KOPT-K1 (cell line): ENCODE data around the gene LTF.
A peak's percentile ranks its signal among the peaks of the same experiment; 100 is the strongest.
"Not testable (repeated sequence)": the region's sequence is repeated elsewhere in the genome, so short reads cannot be mapped to it uniquely, and the experiment has no call there.

ENCODE experiments used
- H3K27ac ChIP-seq: fragments of 200-600 bp; sonication (generic); 2 replicates; pipeline ENCODE4 v1.5.1; 2016; ENCODE audit warnings: antibody characterized with exemption, mild to moderate bottlenecking, low read depth, low read length; ENCODE audit not compliant: poor library complexity, severe bottlenecking
- H3K36me3 ChIP-seq: fragments of 200-600 bp; sonication (generic); 2 replicates; pipeline ENCODE4 v1.5.1; 2017; ENCODE audit warnings: antibody characterized with exemption, mild to moderate bottlenecking, low read length, moderate library complexity; ENCODE audit not compliant: insufficient read depth
- H3K9me3 ChIP-seq: fragments of 200-600 bp; sonication (generic); 2 replicates; pipeline ENCODE4 v1.5.1; 2017; ENCODE audit warnings: antibody characterized with exemption, low read length, mild to moderate bottlenecking; ENCODE audit not compliant: insufficient read depth, poor library complexity, severe bottlenecking

Gene LTF

DNA sequence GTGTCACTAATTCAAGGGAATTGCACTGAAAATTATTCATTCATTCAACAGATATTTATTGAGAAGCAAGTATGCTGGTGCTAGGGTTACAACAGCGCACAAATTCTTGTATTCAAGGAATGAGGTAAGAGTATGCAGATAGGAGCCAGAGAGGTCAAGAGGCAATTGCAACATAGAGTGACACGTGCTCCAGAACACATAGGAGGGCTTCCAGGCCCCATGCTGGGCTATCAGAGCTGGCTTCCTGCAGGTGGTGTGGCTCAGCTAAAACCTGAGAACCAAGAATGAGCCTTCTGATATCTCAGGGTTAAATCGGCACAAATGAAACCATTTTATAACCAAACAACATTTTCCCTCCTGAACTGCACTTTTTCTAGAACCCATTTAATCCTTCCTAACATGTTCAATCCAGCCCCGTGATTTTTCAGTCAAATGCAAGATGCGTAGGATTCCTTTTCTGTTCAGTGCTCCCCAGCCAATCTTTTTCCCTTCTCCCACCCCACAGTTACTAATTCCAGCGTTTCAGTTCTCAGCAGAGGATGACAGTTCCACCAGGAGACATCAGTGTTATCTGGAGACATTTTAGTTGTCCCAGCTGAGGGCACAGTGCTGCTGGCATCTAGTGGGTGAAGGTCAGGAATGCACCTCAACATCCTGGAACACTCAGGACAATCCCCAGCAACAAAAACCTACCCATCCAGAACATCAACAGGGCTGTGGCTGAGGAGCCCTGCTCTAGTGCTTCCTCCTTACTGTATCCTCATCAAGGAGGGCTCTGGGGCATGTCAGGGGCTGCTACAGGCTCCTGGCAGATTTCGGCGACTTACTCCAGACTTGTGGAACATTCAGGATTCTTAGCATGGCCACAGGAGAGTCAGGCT is 70.9 kb downstream of the LTF start:
- H3K36me3 ChIP-seq: no peaks in the 10 kb centered on the region
- peak overlapping the region; percentile 54 for H3K27ac ChIP-seq
- H3K9me3 ChIP-seq: no peaks in the 10 kb centered on the region

DNA sequence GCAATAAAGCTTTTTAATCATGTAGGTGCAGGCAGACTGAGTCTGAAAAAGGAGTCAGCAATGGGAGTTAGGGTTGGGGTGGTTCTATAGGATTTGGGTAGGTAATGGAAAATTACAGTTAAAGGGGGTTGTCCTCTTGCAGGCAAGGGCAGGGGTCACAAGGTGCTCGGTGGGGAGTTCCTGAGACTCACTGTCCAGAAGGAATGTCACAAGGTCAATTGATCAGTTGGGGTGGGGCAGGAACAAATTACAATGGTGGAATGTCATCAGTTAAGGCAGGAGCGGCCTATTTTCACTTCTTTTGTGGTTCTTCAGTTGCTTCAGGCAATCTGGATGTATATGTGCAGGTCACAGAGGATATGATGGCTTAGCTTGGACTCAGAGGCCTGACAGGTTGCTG is 71.7 kb downstream of the LTF start:
- Histone ChIP-seq H3K27ac (peak overlapping the region; percentile 2), H3K9me3 (no peaks in the 10 kb centered on the region), H3K36me3 (no peaks in the 10 kb centered on the region)

DNA sequence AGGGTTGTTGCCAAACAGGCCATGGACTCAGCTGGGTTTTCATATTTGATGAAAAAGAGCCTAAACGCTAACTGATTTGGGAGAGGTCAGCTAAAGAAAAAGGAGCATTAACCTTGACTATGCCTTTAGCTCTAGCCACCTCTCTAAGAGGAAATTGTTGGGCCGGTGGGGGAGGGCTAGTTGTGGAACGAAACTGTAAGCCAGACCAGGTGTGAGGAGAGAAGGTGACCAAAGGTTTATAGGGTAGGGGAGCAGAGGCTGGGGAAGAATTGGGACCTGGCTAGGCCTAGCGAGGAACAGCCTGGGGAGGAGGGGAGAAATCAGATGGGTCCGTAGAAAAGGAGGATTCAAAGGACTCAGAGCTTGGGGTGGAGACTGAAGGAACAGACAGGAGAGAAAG is 73.2 kb downstream of the LTF start:
- H3K9me3 ChIP-seq, H3K27ac ChIP-seq, H3K36me3 ChIP-seq: not testable (repeated sequence)

DNA sequence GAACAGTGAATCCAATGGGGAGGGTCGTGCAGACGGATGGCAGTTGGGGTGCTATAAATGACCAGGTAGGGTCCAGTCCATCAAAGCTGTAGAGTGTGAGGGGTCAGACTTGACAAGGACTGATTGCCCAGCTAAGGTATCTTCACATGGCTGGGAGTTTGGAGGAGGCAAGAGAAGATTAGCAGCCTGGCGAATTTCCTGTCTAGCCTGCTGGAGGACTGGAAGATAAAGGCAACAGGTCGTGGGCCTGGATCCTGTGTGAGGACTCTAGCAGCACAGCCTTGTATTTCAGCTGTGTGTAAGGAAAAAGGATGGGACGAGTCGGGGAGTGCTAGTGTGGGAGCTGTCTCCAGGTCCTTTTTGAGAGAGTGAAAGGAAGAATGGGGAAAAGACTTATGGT is 75.4 kb downstream of the LTF start:
- Histone ChIP-seq H3K9me3 (peaks cover 7% of the 10 kb centered on the region), H3K36me3 (no peaks in the 10 kb centered on the region), H3K27ac (no peak overlapping the region)

DNA sequence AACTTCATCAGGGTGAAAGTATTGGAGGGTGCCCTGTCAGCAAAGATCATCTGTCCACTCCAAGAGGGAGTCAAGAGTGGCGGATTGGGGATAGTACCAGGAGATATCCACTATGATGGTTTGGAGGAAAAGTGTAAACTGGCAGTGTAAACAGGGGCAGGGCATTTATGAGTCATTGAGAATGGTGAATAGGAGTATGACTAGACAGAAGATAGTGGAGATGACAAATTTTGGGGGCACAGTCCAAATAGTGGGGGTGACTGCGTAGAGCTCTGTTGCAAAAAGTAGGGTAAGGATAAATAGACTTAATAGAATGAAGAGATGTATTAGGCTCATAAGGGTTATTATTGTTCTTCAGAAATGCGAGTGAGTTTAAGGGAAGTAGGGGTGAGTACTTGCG is 75.9 kb downstream of the LTF start:
- not testable (repeated sequence) for H3K27ac ChIP-seq, H3K9me3 ChIP-seq, H3K36me3 ChIP-seq

DNA sequence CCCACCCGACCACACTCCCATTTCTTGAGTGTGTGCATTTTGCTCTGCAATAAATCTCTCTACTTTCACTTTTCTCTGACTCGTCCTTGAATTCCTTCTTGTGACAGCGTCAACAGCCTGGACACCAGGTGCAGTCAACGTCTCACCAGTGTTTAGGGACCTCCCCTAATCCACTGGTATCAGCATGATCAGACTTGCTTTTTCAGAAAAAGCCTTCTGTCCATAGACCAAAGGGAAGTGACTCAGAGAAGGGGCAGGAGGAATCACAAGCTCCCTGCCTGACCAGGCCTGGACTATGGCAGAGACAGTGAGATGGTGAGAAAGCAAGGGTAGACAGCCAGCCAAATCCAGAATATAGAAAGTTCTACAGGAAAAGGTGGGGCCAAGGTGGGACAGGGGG is 78.5 kb downstream of the LTF start:
- Histone ChIP-seq H3K27ac (peak overlapping the region; percentile 47), H3K36me3 (no peaks in the 10 kb centered on the region), H3K9me3 (peaks cover 7% of the 10 kb centered on the region)
